Activated CD4-positive, CD25-positive, alpha-beta regulatory T cell treated with anti-CD3 and anti-CD28 coated beads, Interleukin-2, amount 50 U/mL, for 16 hours (primary cell): ENCODE data around the gene ITGB3.
A peak's percentile ranks its signal among the peaks of the same experiment; 100 is the strongest.
"Not testable (repeated sequence)": the region's sequence is repeated elsewhere in the genome, so short reads cannot be mapped to it uniquely, and the experiment has no call there.

Experiments used
- DNase-seq: peaks from one replicate; pipeline ENCODE4 v3.0.0-alpha.2; 2020; ENCODE audit warnings: low read depth, low spot score

The ITGB3 gene

GRCh38 chr17:47253541-47254402, at the start of gene ITGB3:
ITGB3 (plus strand) TSS chr17:47253827; CDS start chr17:47253862, 35 bp downstream.
- peak; percentile 14 for DNase-seq

- no peak for DNase-seq
Observed at GRCh38 chr17:47203984-47204721, 49.5 kb upstream of the ITGB3 start.

GRCh38 chr17:47204722-47205418, 48.8 kb upstream of the ITGB3 start:
- DNase-seq = no peak

GRCh38 chr17:47205419-47205963, 48.1 kb upstream of the ITGB3 start:
- peak; percentile 34 for DNase-seq

- no peak for DNase-seq
Observed at GRCh38 chr17:47207143-47208067, 46.2 kb upstream of the ITGB3 start.

- DNase-seq = no peak
Observed at GRCh38 chr17:47208744-47209488, 44.7 kb upstream of the ITGB3 start, which contains the start of gene MYL4. MYL4 (plus strand) TSS chr17:47209348; CDS start chr17:47209423, 75 bp downstream.

GRCh38 chr17:47209499-47209898, 44.1 kb upstream of the ITGB3 start:
- no peak for DNase-seq

- no peak for DNase-seq
Observed at GRCh38 chr17:47210105-47210504, 43.5 kb upstream of the ITGB3 start.

GRCh38 chr17:47210779-47211178, 42.8 kb upstream of the ITGB3 start:
- no peak for DNase-seq

GRCh38 chr17:47212458-47212857, 41.2 kb upstream of the ITGB3 start:
- no peak for DNase-seq

- DNase-seq = no peak
Observed at GRCh38 chr17:47213540-47213939, 40.1 kb upstream of the ITGB3 start.

GRCh38 chr17:47214931-47215330, 38.7 kb upstream of the ITGB3 start:
- no peak for DNase-seq

- DNase-seq = not testable (repeated sequence)
Observed at GRCh38 chr17:47216821-47217220, 36.8 kb upstream of the ITGB3 start.

- DNase-seq = not testable (repeated sequence)
Observed at GRCh38 chr17:47217279-47217678, 36.3 kb upstream of the ITGB3 start.

- DNase-seq = no peak
Observed at GRCh38 chr17:47218896-47219430, 34.7 kb upstream of the ITGB3 start.

GRCh38 chr17:47219621-47220475, 33.8 kb upstream of the ITGB3 start:
- no peak for DNase-seq

GRCh38 chr17:47220531-47220999, 33.1 kb upstream of the ITGB3 start:
- no peak for DNase-seq

- DNase-seq = no peak
Observed at GRCh38 chr17:47221154-47221553, 32.5 kb upstream of the ITGB3 start.

- DNase-seq = no peak
Observed at GRCh38 chr17:47222047-47222446, 31.6 kb upstream of the ITGB3 start.
